GM21360 (cell line): Measurements from ENCODE around the gene FCRLB.
A peak's percentile ranks its signal among the peaks of the same experiment; 100 is the strongest.
"Not testable (repeated sequence)": the region's sequence is repeated elsewhere in the genome, so short reads cannot be mapped to it uniquely, and the experiment has no call there.

Experiments
- ATAC-seq: cut with Tn5 transposase; IDR thresholded peaks from one replicate; pipeline ENCODE4 v1.9.1; 2021; ENCODE audit warnings: mild to moderate bottlenecking, moderate library complexity; ENCODE audit not compliant: unreplicated experiment

The FCRLB gene

GRCh38 chr1:161739865-161740566 is 18.7 kb downstream of the FCRLB start:
- no peak for ATAC-seq

- no peak for ATAC-seq
These were observed 19.6 kb downstream of the FCRLB start for GRCh38 chr1:161740921-161741320.

GRCh38 chr1:161743231-161743630 is 21.9 kb downstream of the FCRLB start:
- no peak for ATAC-seq

GRCh38 chr1:161747801-161748200 is 26.5 kb downstream of the FCRLB start:
- no peak for ATAC-seq

- ATAC-seq, result peak; percentile 91
These were observed 28.4 kb downstream of the FCRLB start, which contains the start of gene DUSP12 for GRCh38 chr1:161749509-161750407. Gene DUSP12 (plus strand): TSS chr1:161749786. CDS start chr1:161749802, 16 bp downstream.

GRCh38 chr1:161763522-161764098 is 42.3 kb downstream of the FCRLB start:
- ATAC-seq, result no peak

GRCh38 chr1:161766102-161766981 is 45.0 kb downstream of the FCRLB start, which contains the start of gene ATF6:
Gene ATF6 (plus strand): TSS chr1:161766320. CDS start chr1:161766361, 41 bp downstream.
- peak; percentile 58 for ATAC-seq

- no peak for ATAC-seq
These were observed 47.1 kb downstream of the FCRLB start for GRCh38 chr1:161768461-161768860.

GRCh38 chr1:161768986-161769672 is 47.8 kb downstream of the FCRLB start:
- ATAC-seq, result no peak

- ATAC-seq, result not testable (repeated sequence)
These were observed 48.3 kb downstream of the FCRLB start for GRCh38 chr1:161769673-161770045.

- ATAC-seq, result no peak
These were observed 48.9 kb downstream of the FCRLB start for GRCh38 chr1:161770250-161770649.

- ATAC-seq, result no peak
These were observed 49.8 kb downstream of the FCRLB start for GRCh38 chr1:161771161-161771560.

GRCh38 chr1:161771973-161772372 is 50.6 kb downstream of the FCRLB start:
- no peak for ATAC-seq

GRCh38 chr1:161772397-161772796 is 51.1 kb downstream of the FCRLB start:
- no peak for ATAC-seq

GRCh38 chr1:161773791-161774190 is 52.4 kb downstream of the FCRLB start:
- ATAC-seq, result no peak

GRCh38 chr1:161777261-161777660 is 55.9 kb downstream of the FCRLB start:
- no peak for ATAC-seq
